HepG2 (cell line): Measurements from ENCODE around the gene ACAP3. TPM values are rescaled to one million over a fixed set of nuclear protein-coding genes. Genes with fewer than 3 reads are reported as not detected.

Experiments used
- GMEB2 ChIP-seq: IDR thresholded peaks from 2 replicates; pipeline ENCODE4 v1.6.1; 2016; ENCODE audit warnings: missing biosample characterization, missing genetic modification reagents, low read depth
- MXI1 ChIP-seq: IDR thresholded peaks from 3 replicates; pipeline ENCODE4 v1.6.1; 2012; ENCODE audit warnings: low read depth, low read length, inconsistent platforms, borderline replicate concordance
- SCMH1 ChIP-seq: sonication (generic); formaldehyde crosslinking; IDR thresholded peaks from 2 replicates; pipeline ENCODE4 v1.9.0; 2021; ENCODE audit warnings: missing genetic modification reagents, mild to moderate bottlenecking, borderline replicate concordance
- SKI ChIP-seq: fragments of 450-650 bp; IDR thresholded peaks from one replicate; pipeline ENCODE4 v1.6.1; 2018; ENCODE audit warnings: mild to moderate bottlenecking; ENCODE audit not compliant: partially characterized antibody
- ZNF44 ChIP-seq: sonication (generic); formaldehyde crosslinking; IDR thresholded peaks from 2 replicates; pipeline ENCODE4 v1.5.1; 2020; ENCODE audit warnings: mild to moderate bottlenecking, missing genetic modification reagents
- ZNF589 ChIP-seq: sonication (generic); formaldehyde crosslinking; conservative IDR thresholded peaks from 2 replicates; pipeline ENCODE4 v1.8.0; 2022; ENCODE audit warnings: mild to moderate bottlenecking, moderate library complexity, missing genetic modification reagents
- ZNF607 ChIP-seq: sonication (generic); formaldehyde crosslinking; IDR thresholded peaks from 2 replicates; pipeline ENCODE4 v1.5.1; 2020; ENCODE audit warnings: missing genetic modification reagents, mild to moderate bottlenecking, borderline replicate concordance
- polyA plus RNA-seq, 8 experiments: library from polyadenylated mRNA; depleted of rRNA in 3 of 8; stranded (reverse) in 7 of 8; unstranded in 1 of 8; fragments of >200 nt; fragmentation: Illumina TruSeq in 4 of 8; extraction: Trizol in 4 of 8; gene quantifications; 2 replicates each; pipeline versions ENCODE4 v1.2.1 to v1.2.3, GENCODE V29; 2011 to 2016; ENCODE audit warnings: low read depth in 4 of 8, missing spikeins in 1 of 8, mixed read lengths in 1 of 8; ENCODE audit not compliant: insufficient read depth in 1 of 8
- total RNA-seq, 5 experiments: library from RNA; depleted of rRNA; stranded (reverse); fragments of >200 nt; fragmentation: Illumina TruSeq; extraction: Trizol; gene quantifications; 2 replicates each; pipeline ENCODE4 v1.2.3, GENCODE V29; 2016; ENCODE audit warnings: low read depth in 1 of 5
- TF ChIP-seq, protein P1 (sequence below): IDR thresholded peaks from 2 replicates; pipeline ENCODE4 v1.6.1; 2012; ENCODE audit warnings: low read length, improper control_type of control experiment
- TF ChIP-seq, protein P2 (sequence below): sonication (generic); formaldehyde crosslinking; conservative IDR thresholded peaks from 2 replicates; pipeline ENCODE4 v1.4.0; 2020; ENCODE audit warnings: missing genetic modification reagents
- TF ChIP-seq, protein P3 (sequence below), 2 experiments: sonication (generic) in 1 of 2; formaldehyde crosslinking in 1 of 2; IDR thresholded peaks; 2 replicates each; pipeline versions ENCODE4 v1.6.1 to v1.9.0; 2014 to 2022; ENCODE audit warnings: antibody characterized with exemption in 1 of 2, borderline replicate concordance in 1 of 2, inconsistent platforms in 1 of 2, low read depth in 1 of 2, missing genetic modification reagents in 1 of 2

The ACAP3 gene
- total and polyA plus RNA-seq, 2 of the 13 experiments (the other 11 are each of a cell fraction or from before 2014, with no cell fraction given): 29.4 to 50.8 TPM

GRCh38 chr1:1324524-1325287, 17.0 kb upstream of the ACAP3 start, which contains the start of the genes CPTP and INTS11 (continued):
- TF ChIP-seq, protein P1, sequence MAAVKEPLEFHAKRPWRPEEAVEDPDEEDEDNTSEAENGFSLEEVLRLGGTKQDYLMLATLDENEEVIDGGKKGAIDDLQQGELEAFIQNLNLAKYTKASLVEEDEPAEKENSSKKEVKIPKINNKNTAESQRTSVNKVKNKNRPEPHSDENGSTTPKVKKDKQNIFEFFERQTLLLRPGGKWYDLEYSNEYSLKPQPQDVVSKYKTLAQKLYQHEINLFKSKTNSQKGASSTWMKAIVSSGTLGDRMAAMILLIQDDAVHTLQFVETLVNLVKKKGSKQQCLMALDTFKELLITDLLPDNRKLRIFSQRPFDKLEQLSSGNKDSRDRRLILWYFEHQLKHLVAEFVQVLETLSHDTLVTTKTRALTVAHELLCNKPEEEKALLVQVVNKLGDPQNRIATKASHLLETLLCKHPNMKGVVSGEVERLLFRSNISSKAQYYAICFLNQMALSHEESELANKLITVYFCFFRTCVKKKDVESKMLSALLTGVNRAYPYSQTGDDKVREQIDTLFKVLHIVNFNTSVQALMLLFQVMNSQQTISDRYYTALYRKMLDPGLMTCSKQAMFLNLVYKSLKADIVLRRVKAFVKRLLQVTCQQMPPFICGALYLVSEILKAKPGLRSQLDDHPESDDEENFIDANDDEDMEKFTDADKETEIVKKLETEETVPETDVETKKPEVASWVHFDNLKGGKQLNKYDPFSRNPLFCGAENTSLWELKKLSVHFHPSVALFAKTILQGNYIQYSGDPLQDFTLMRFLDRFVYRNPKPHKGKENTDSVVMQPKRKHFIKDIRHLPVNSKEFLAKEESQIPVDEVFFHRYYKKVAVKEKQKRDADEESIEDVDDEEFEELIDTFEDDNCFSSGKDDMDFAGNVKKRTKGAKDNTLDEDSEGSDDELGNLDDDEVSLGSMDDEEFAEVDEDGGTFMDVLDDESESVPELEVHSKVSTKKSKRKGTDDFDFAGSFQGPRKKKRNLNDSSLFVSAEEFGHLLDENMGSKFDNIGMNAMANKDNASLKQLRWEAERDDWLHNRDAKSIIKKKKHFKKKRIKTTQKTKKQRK: no peak
- TF ChIP-seq, protein P2, sequence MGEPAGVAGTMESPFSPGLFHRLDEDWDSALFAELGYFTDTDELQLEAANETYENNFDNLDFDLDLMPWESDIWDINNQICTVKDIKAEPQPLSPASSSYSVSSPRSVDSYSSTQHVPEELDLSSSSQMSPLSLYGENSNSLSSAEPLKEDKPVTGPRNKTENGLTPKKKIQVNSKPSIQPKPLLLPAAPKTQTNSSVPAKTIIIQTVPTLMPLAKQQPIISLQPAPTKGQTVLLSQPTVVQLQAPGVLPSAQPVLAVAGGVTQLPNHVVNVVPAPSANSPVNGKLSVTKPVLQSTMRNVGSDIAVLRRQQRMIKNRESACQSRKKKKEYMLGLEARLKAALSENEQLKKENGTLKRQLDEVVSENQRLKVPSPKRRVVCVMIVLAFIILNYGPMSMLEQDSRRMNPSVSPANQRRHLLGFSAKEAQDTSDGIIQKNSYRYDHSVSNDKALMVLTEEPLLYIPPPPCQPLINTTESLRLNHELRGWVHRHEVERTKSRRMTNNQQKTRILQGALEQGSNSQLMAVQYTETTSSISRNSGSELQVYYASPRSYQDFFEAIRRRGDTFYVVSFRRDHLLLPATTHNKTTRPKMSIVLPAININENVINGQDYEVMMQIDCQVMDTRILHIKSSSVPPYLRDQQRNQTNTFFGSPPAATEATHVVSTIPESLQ: no peak
- TF ChIP-seq SKI (no peak), ZNF44 (peak; percentile 31; the same call in 1 of the 2 replicates), ZNF607 (CRISPR knock-in tag) (peak; percentile 78; the same call in 1 of the 2 replicates), GMEB2 (no peak), MXI1 (peak; percentile 74; the same call in 1 of the 3 replicates), ZNF589 (CRISPR knock-in tag) (no peak), SCMH1 (CRISPR knock-in tag) (no peak)
- TF ChIP-seq, protein P3, sequence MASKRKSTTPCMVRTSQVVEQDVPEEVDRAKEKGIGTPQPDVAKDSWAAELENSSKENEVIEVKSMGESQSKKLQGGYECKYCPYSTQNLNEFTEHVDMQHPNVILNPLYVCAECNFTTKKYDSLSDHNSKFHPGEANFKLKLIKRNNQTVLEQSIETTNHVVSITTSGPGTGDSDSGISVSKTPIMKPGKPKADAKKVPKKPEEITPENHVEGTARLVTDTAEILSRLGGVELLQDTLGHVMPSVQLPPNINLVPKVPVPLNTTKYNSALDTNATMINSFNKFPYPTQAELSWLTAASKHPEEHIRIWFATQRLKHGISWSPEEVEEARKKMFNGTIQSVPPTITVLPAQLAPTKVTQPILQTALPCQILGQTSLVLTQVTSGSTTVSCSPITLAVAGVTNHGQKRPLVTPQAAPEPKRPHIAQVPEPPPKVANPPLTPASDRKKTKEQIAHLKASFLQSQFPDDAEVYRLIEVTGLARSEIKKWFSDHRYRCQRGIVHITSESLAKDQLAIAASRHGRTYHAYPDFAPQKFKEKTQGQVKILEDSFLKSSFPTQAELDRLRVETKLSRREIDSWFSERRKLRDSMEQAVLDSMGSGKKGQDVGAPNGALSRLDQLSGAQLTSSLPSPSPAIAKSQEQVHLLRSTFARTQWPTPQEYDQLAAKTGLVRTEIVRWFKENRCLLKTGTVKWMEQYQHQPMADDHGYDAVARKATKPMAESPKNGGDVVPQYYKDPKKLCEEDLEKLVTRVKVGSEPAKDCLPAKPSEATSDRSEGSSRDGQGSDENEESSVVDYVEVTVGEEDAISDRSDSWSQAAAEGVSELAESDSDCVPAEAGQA (IDR thresholded peaks at IDR 0.05; ENCODE audit: low read depth): no peak
- TF ChIP-seq, protein P3 (CRISPR knock-in tag; IDR thresholded peaks at IDR 0.05; ENCODE audit: borderline replicate concordance): peak; percentile 6; the same call in 1 of the 2 replicates
